Endothelial cell of umbilical vein (primary cell): ENCODE measurements around the gene ZBTB46. TPM values are rescaled to one million over a fixed set of nuclear protein-coding genes. Genes with fewer than 3 reads are reported as not detected.

Source experiments
- BruUV-seq: library from RNA; stranded (reverse); fragments of 400-500 nt; replicated peaks from 2 replicates; lab custom pipeline; 2021; lab: Mats Ljungman, UMichigan
- CTCF ChIA-PET: fragments of 300-600, 350-600 bp; sonication (Branson Sonifier 250); formaldehyde crosslinking; loops from one replicate; lab custom pipeline; 2021; ENCODE audit warnings: antibody characterized with exemption, inconsistent platforms; lab: Charles Lee
- POLR2A ChIA-PET: fragments of 300-600, 350-600 bp; sonication (Branson Sonifier 250); formaldehyde crosslinking; loops from one replicate; lab custom pipeline; 2021; ENCODE audit warnings: antibody characterized with exemption, inconsistent platforms; lab: Charles Lee
- DNase-seq: peaks from one replicate; pipeline ENCODE4 v3.0.0-alpha.2; 2011; ENCODE audit warnings: low read depth, low spot score
- FAIRE-seq: peaks from 2 replicates; lab custom pipeline; 2011; peaks lifted over from hg19 to GRCh38; lab: Jason Lieb, UNC
- H2AFZ ChIP-seq: 2 replicates; pipeline ENCODE4 v1.6.0; 2012; ENCODE audit warnings: low read depth, low read length, control low read depth, inconsistent platforms
- H3K27ac ChIP-seq: 2 replicates; pipeline ENCODE4 v1.5.1; 2011; ENCODE audit warnings: low read depth, mild to moderate bottlenecking, control low read depth, low read length, moderate library complexity; ENCODE audit not compliant: insufficient read depth
- H3K27me3 ChIP-seq, 2 experiments: 2 replicates each; pipeline versions ENCODE4 v1.6.0 to v1.6.1; 2011; ENCODE audit warnings: low read length in 2 of 2, mixed read lengths in 1 of 2; ENCODE audit not compliant: control insufficient read depth in 2 of 2, insufficient read depth in 2 of 2
- H3K36me3 ChIP-seq, 2 experiments: 2 replicates in 1 of 2; 3 replicates in 1 of 2; pipeline ENCODE4 v1.5.1; 2011; ENCODE audit warnings: low read length in 2 of 2, mild to moderate bottlenecking in 1 of 2, moderate library complexity in 1 of 2; ENCODE audit not compliant: control insufficient read depth in 2 of 2, insufficient read depth in 2 of 2; ENCODE audit errors: extremely low read depth in 1 of 2
- H3K4me1 ChIP-seq: 3 replicates; pipeline ENCODE4 v1.5.1; 2011; ENCODE audit warnings: mild to moderate bottlenecking, low read length; ENCODE audit not compliant: control insufficient read depth, insufficient read depth; ENCODE audit errors: extremely low read depth
- H3K4me2 ChIP-seq: 2 replicates; pipeline ENCODE4 v1.6.1; 2011; ENCODE audit warnings: low read length, control low read depth, mixed read lengths; ENCODE audit not compliant: insufficient read depth
- H3K4me3 ChIP-seq, 3 experiments: fragments of 200-600 bp in 1 of 3; sonication (generic), shearing (Covaris generic) in 1 of 3; replicated peaks in 1 of 3; 2 replicates each; pipeline ENCODE4 v1.5.1; 2011 to 2016; ENCODE audit warnings: control low read depth in 3 of 3, low read length in 3 of 3, mild to moderate bottlenecking in 2 of 3, inconsistent platforms in 1 of 3, low read depth in 1 of 3, moderate library complexity in 1 of 3; ENCODE audit not compliant: insufficient read depth in 1 of 3
- H3K79me2 ChIP-seq: 2 replicates; pipeline ENCODE4 v1.6.0; 2012; ENCODE audit warnings: low read length, inconsistent platforms; ENCODE audit not compliant: control insufficient read depth, insufficient read depth
- H3K9ac ChIP-seq: replicated peaks from 2 replicates; pipeline ENCODE3; 2011; ENCODE audit warnings: low read length, control low read depth; ENCODE audit not compliant: insufficient read depth; ENCODE audit errors: extremely low read depth
- H3K9me1 ChIP-seq: replicated peaks from 3 replicates; pipeline ENCODE4 v1.6.0; 2011; ENCODE audit warnings: mild to moderate bottlenecking, low read length; ENCODE audit not compliant: control insufficient read depth, insufficient read depth; ENCODE audit errors: extremely low read depth
- H3K9me3 ChIP-seq: replicated peaks from 2 replicates; pipeline ENCODE4 v1.5.1; 2012; ENCODE audit warnings: low read length, inconsistent platforms; ENCODE audit not compliant: control insufficient read depth, insufficient read depth
- H4K20me1 ChIP-seq: replicated peaks from 2 replicates; pipeline ENCODE3; 2011; ENCODE audit warnings: mild to moderate bottlenecking, low read length; ENCODE audit not compliant: control insufficient read depth, insufficient read depth; ENCODE audit errors: extremely low read depth
- EZH2 ChIP-seq: IDR thresholded peaks from 2 replicates; pipeline ENCODE4 v1.6.1; 2012; ENCODE audit warnings: borderline replicate concordance, low read depth, mild to moderate bottlenecking, moderate library complexity, low read length, inconsistent platforms; ENCODE audit not compliant: severe bottlenecking
- FOS ChIP-seq: IDR thresholded peaks from 2 replicates; pipeline ENCODE4 v1.6.1; 2011; ENCODE audit warnings: mild to moderate bottlenecking, low read length, moderate library complexity, borderline replicate concordance; ENCODE audit not compliant: insufficient read depth
- GATA2 ChIP-seq: IDR thresholded peaks from 2 replicates; pipeline ENCODE4 v1.7.0; 2011; ENCODE audit warnings: low read depth, mild to moderate bottlenecking, moderate library complexity, mixed read lengths, low read length; ENCODE audit not compliant: insufficient read length, insufficient read depth
- JUN ChIP-seq: IDR thresholded peaks from 2 replicates; pipeline ENCODE4 v1.6.1; 2011; ENCODE audit warnings: borderline replicate concordance, low read depth; ENCODE audit not compliant: insufficient read length, insufficient read depth
- MYC ChIP-seq: IDR thresholded peaks from one replicate; pipeline ENCODE4 v1.6.1; 2011; ENCODE audit warnings: mild to moderate bottlenecking, low read depth, low read length
- POLR2A ChIP-seq: IDR thresholded peaks from 2 replicates; pipeline ENCODE4 v1.6.1; 2012; ENCODE audit warnings: low read depth, mild to moderate bottlenecking, control low read depth, low read length
- POLR2AphosphoS5 ChIP-seq: IDR thresholded peaks from 2 replicates; pipeline ENCODE4 v1.6.1; 2012; ENCODE audit warnings: low read depth, mild to moderate bottlenecking, control low read depth, low read length, moderate library complexity; ENCODE audit not compliant: insufficient read depth
- dilution Hi-C: fragments of 300-500 bp; cut with MboI; formaldehyde crosslinking; loops from one replicate; pipeline ENCODE4 v1.15.0; 2019; ENCODE audit warnings: low sequenced_read_pairs; ENCODE audit not compliant: extremely low pct_ligation_motif_present
- intact Hi-C: fragments of 100-400 bp; cut with micrococcal nuclease; formaldehyde crosslinking; loops from one replicate; pipeline ENCODE4 v1.10.0; 2022
- polyA plus RNA-seq, 4 experiments: library from polyadenylated mRNA; depleted of rRNA in 3 of 4; stranded (reverse) in 3 of 4; unstranded in 1 of 4; fragments of >200 nt; gene quantifications; 2 replicates each; pipeline versions ENCODE4 v1.2.1 to v1.2.3, GENCODE V29; 2011 to 2012; ENCODE audit warnings: missing spikeins in 1 of 4
- total RNA-seq: library from RNA; stranded (reverse); gene quantifications from 2 replicates; pipeline ENCODE4 v1.2.3, GENCODE V29; 2021
- TF ChIP-seq, protein P1 (sequence below): IDR thresholded peaks from 2 replicates; pipeline ENCODE4 v1.6.1; 2011; ENCODE audit not compliant: insufficient read depth, insufficient read length
- TF ChIP-seq, protein P2 (sequence below), 2 donors: IDR thresholded peaks; 1 replicate in 1 of 2; 2 replicates in 1 of 2; pipeline ENCODE4 v1.5.1; 2011; ENCODE audit warnings: low read length in 2 of 2, mild to moderate bottlenecking in 2 of 2, moderate library complexity in 2 of 2, control low read depth in 1 of 2, inconsistent platforms in 1 of 2, low read depth in 1 of 2; ENCODE audit not compliant: insufficient read depth in 1 of 2; ENCODE audit errors: extremely low read depth in 1 of 2

Gene ZBTB46
- total and polyA plus RNA-seq, 2 donors (not counting 3 experiments of a cell fraction or from before 2014, with no cell fraction given) = 1.3 to 7.1 TPM

DNA sequence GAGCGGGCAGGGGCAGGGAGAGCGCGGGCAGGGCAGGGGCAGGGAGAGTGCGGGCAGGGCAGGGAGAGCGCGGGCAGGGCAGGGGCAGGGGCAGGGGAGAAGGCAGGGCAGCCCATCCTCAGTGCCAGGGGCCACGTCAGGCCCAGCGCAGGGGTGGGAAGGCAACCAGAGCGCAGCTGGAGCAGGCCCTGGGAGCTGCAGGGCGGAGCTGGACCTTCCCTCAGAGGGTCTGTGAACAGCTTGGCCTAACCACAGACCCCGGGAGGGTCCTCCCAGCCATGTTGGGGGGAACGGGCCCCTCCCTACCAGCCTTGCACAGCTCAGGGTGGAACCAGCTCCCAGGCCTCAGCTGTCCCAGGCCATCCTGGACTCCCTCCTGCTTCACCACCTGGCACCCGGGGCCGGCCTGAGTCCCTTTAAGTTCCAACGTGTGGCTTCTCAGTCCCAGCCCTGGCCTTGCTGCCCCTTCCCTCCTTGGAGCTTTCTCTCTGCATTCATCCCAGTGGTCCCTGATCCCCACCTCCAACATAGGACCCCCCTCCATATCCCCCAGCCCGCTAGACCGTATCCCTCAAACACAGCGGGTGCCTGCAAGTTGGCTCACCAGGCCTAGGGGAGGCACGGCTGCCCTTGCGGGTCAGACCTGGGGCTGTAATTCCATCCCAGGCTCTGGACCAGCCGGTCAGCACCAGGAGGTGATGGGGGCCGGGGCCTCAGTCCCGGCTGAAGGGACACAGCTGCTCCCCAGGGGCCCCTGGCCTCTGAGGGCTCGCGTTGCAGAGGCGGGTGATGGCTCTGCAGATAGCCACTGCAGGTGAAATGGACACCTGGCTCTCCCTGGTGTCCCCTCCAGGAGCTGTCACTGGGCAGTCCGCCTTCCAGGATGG, 5.6 kb upstream of the ZBTB46 start:
- H3K9me1 ChIP-seq = no peaks in the 10 kb centered on the region
- no peaks in the 10 kb centered on the region for H3K36me3 ChIP-seq
- no peaks in the 10 kb centered on the region for H3K4me1 ChIP-seq
- no peak for FAIRE-seq
- no peaks in the 10 kb centered on the region for H3K79me2 ChIP-seq
- BruUV-seq = no TSS peak
- CTCF ChIA-PET = interaction anchor here (1.0 kb wide), 1 partner anchor 51 kb away, joined by 5 read pairs; no protein-coding TSS in a partner anchor
- no peak overlapping the region for H2AFZ ChIP-seq
- no peak overlapping the region for H3K27ac ChIP-seq
- POLR2A ChIA-PET = interaction anchor here (0.7 kb wide), 1 partner anchor 123 kb away, joined by 3 read pairs; no protein-coding TSS in a partner anchor
- H3K9ac ChIP-seq = no peak overlapping the region
- H3K4me2 ChIP-seq = no peak overlapping the region
- no peak overlapping the region for H3K4me3 ChIP-seq
- no peaks in the 10 kb centered on the region for H3K9me3 ChIP-seq
- TF ChIP-seq FOS (no peak), GATA2 (no peak), POLR2A (no peak), JUN (no peak), POLR2AphosphoS5 (no peak), EZH2 (no peak), MYC (no peak)
- TF ChIP-seq, protein P1, sequence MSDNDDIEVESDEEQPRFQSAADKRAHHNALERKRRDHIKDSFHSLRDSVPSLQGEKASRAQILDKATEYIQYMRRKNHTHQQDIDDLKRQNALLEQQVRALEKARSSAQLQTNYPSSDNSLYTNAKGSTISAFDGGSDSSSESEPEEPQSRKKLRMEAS = no peak
- TF ChIP-seq, protein P2, sequence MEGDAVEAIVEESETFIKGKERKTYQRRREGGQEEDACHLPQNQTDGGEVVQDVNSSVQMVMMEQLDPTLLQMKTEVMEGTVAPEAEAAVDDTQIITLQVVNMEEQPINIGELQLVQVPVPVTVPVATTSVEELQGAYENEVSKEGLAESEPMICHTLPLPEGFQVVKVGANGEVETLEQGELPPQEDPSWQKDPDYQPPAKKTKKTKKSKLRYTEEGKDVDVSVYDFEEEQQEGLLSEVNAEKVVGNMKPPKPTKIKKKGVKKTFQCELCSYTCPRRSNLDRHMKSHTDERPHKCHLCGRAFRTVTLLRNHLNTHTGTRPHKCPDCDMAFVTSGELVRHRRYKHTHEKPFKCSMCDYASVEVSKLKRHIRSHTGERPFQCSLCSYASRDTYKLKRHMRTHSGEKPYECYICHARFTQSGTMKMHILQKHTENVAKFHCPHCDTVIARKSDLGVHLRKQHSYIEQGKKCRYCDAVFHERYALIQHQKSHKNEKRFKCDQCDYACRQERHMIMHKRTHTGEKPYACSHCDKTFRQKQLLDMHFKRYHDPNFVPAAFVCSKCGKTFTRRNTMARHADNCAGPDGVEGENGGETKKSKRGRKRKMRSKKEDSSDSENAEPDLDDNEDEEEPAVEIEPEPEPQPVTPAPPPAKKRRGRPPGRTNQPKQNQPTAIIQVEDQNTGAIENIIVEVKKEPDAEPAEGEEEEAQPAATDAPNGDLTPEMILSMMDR (IDR thresholded peaks at IDR 0.05; ENCODE audit: extremely low read depth in 1 of 2, insufficient read depth in 1 of 2, low read depth in 1 of 2, low read length in 2 of 2) = no peak
- H4K20me1 ChIP-seq = no peaks in the 10 kb centered on the region
- no peak for DNase-seq
- H3K27me3 ChIP-seq = peaks cover 0 to 8% of the 10 kb centered on the region in 2 experiments
- intact Hi-C loops = no loop called here
- dilution Hi-C loops = no loop called here
